GM12878 (cell line): ENCODE measurements around the gene ABCC9.
"Not testable (repeated sequence)": the region's sequence is repeated elsewhere in the genome, so short reads cannot be mapped to it uniquely, and the experiment has no call there.

ENCODE experiments used
- ATF3 ChIP-seq: IDR thresholded peaks from 2 replicates; pipeline ENCODE4 v1.6.1; 2011; ENCODE audit warnings: low read depth, mild to moderate bottlenecking, low read length, moderate library complexity, borderline replicate concordance; ENCODE audit errors: extremely low read depth
- BRCA1 ChIP-seq: IDR thresholded peaks from 2 replicates; pipeline ENCODE4 v1.6.1; 2011; ENCODE audit warnings: low read depth, low read length, improper control_type of control experiment
- CHD4 ChIP-seq: fragments of 200-600 bp; sonication (generic); IDR thresholded peaks from 2 replicates; pipeline ENCODE4 v1.6.1; 2016; ENCODE audit warnings: mild to moderate bottlenecking
- KDM1A ChIP-seq: fragments of 200-600 bp; sonication (generic); IDR thresholded peaks from 2 replicates; pipeline ENCODE4 v1.6.1; 2016; ENCODE audit warnings: borderline replicate concordance
- RAD21 ChIP-seq: IDR thresholded peaks from 2 replicates; pipeline ENCODE4 v1.6.1; 2011; ENCODE audit warnings: mild to moderate bottlenecking, low read depth, low read length, moderate library complexity; ENCODE audit not compliant: insufficient read depth
- RCOR1 ChIP-seq: conservative IDR thresholded peaks from 2 replicates; pipeline ENCODE4 v1.6.1; 2012; ENCODE audit warnings: low read depth, low read length, improper control_type of control experiment
- TF ChIP-seq, protein P1 (sequence below), 3 experiments: IDR thresholded peaks in 2 of 3; conservative IDR thresholded peaks in 1 of 3; 2 replicates each; pipeline ENCODE4 v1.5.1; 2011; ENCODE audit warnings: low read depth in 3 of 3, low read length in 3 of 3, mild to moderate bottlenecking in 3 of 3, control low read depth in 2 of 3, moderate library complexity in 2 of 3, inconsistent platforms in 1 of 3, mixed read lengths in 1 of 3; ENCODE audit not compliant: control insufficient read depth in 2 of 3, insufficient read depth in 1 of 3; ENCODE audit errors: extremely low read depth in 1 of 3

DNA sequence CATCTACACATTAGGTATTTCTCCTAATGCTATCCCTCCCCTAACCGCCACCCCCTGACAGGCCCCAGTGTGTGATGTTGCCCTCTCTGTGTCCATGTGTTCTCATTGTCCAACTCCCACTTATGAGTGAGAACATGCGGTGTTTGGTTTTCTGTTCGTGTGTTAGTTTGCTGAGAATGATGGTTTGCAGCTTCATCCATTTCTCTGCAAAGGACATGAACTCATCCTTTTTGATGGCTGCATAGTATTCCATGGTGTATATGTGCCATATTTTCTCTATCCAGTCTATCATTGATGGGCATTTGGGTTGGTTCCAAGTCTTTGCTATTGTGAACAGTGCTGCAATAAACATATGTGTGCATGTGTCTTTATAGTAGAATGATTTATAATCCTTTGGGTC, 158.5 kb downstream of the ABCC9 start:
- not testable (repeated sequence) for TF ChIP-seq CHD4, RAD21, RCOR1, KDM1A, ATF3, BRCA1
- TF ChIP-seq, protein P1, sequence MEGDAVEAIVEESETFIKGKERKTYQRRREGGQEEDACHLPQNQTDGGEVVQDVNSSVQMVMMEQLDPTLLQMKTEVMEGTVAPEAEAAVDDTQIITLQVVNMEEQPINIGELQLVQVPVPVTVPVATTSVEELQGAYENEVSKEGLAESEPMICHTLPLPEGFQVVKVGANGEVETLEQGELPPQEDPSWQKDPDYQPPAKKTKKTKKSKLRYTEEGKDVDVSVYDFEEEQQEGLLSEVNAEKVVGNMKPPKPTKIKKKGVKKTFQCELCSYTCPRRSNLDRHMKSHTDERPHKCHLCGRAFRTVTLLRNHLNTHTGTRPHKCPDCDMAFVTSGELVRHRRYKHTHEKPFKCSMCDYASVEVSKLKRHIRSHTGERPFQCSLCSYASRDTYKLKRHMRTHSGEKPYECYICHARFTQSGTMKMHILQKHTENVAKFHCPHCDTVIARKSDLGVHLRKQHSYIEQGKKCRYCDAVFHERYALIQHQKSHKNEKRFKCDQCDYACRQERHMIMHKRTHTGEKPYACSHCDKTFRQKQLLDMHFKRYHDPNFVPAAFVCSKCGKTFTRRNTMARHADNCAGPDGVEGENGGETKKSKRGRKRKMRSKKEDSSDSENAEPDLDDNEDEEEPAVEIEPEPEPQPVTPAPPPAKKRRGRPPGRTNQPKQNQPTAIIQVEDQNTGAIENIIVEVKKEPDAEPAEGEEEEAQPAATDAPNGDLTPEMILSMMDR (IDR thresholded peaks at IDR 0.05 in 2 of 3, conservative IDR thresholded peaks at IDR 0.05 in 1 of 3; ENCODE audit: control insufficient read depth in 2 of 3, extremely low read depth in 1 of 3, insufficient read depth in 1 of 3, low read depth in 3 of 3, low read length in 3 of 3) = not testable (repeated sequence)
